ENCODE results near the gene NEURL3. TPM values are rescaled to one million over a fixed set of nuclear protein-coding genes. Genes with fewer than 3 reads are reported as not detected.
A peak's percentile ranks its signal among the peaks of the same experiment; 100 is the strongest.
"Not testable (repeated sequence)": the region's sequence is repeated elsewhere in the genome, so short reads cannot be mapped to it uniquely, and the experiment has no call there.

NEURL3 gene
- polyA plus RNA-seq, 1 donor: 0.81 TPM

- Histone ChIP-seq H3K27me3 (ENCODE audit: control insufficient read depth, insufficient read depth, low read length) (peaks cover 3% of the 10 kb centered on the region), H3K4me3 (ENCODE audit: low read length) (no peak overlapping the region), H3K4me1 (ENCODE audit: control insufficient read depth, insufficient read depth, low read length) (peaks cover 60% of the 10 kb centered on the region), H3K9me3 (ENCODE audit: control insufficient read depth, low read depth, low read length) (peaks cover 9% of the 10 kb centered on the region), H3K36me3 (ENCODE audit: control insufficient read depth, insufficient read depth, low read length) (no peaks in the 10 kb centered on the region), H3K27ac (ENCODE audit: low read length) (peak overlapping the region; percentile 82)
- WGBS (ENCODE audit: insufficient coverage, low lambda C conversion rate): no CpG with 5 or more reads among the region's 8 CpGs
- no peak for DNase-seq
Measured at GRCh38 chr2:96506016-96506906, 1.1 kb upstream of the NEURL3 start.

GRCh38 chr2:96503637-96504243 is 1.4 kb downstream of the NEURL3 start:
- H3K4me1 ChIP-seq (ENCODE audit: control insufficient read depth, insufficient read depth, low read length): peaks cover 56% of the 10 kb centered on the region

GRCh38 chr2:96502891-96503636 is 2.1 kb downstream of the NEURL3 start:
- H3K9me3 ChIP-seq (ENCODE audit: control insufficient read depth, low read depth, low read length): peaks cover 3% of the 10 kb centered on the region
- no CpG with 5 or more reads among the region's 13 CpGs for WGBS (ENCODE audit: insufficient coverage, low lambda C conversion rate)
- peak in 1 of 2 donors; percentile 53 for DNase-seq
- no peak overlapping the region for H3K4me3 ChIP-seq (ENCODE audit: low read length)
- peaks cover 52% of the 10 kb centered on the region for H3K4me1 ChIP-seq (ENCODE audit: control insufficient read depth, insufficient read depth, low read length)
- H3K27me3 ChIP-seq (ENCODE audit: control insufficient read depth, insufficient read depth, low read length): peaks cover 18% of the 10 kb centered on the region
- H3K36me3 ChIP-seq (ENCODE audit: control insufficient read depth, insufficient read depth, low read length): no peaks in the 10 kb centered on the region
- H3K27ac ChIP-seq (ENCODE audit: low read length): no peak overlapping the region

More at GRCh38 chr2:96503637-96504243, 1.4 kb downstream of the NEURL3 start:
- H3K27me3 ChIP-seq (ENCODE audit: control insufficient read depth, insufficient read depth, low read length): peaks cover 18% of the 10 kb centered on the region
- no peak for DNase-seq
- no CpG with 5 or more reads among the region's 12 CpGs for whole genome bisulfite sequencing (ENCODE audit: insufficient coverage, low lambda C conversion rate)
- no peaks in the 10 kb centered on the region for H3K36me3 ChIP-seq (ENCODE audit: control insufficient read depth, insufficient read depth, low read length)
- peaks cover 9% of the 10 kb centered on the region for H3K9me3 ChIP-seq (ENCODE audit: control insufficient read depth, low read depth, low read length)
- H3K4me3 ChIP-seq (ENCODE audit: low read length): no peak overlapping the region
- no peak overlapping the region for H3K27ac ChIP-seq (ENCODE audit: low read length)

- DNase-seq: peak; percentile 49 to 71
- no peak overlapping the region for H3K27ac ChIP-seq (ENCODE audit: low read length)
- H3K9me3 ChIP-seq (ENCODE audit: control insufficient read depth, low read depth, low read length): no peaks in the 10 kb centered on the region
- H3K4me3 ChIP-seq (ENCODE audit: low read length): no peak overlapping the region
- H3K27me3 ChIP-seq (ENCODE audit: control insufficient read depth, insufficient read depth, low read length): peaks cover 18% of the 10 kb centered on the region
- H3K4me1 ChIP-seq (ENCODE audit: control insufficient read depth, insufficient read depth, low read length): peaks cover 46% of the 10 kb centered on the region
- whole genome bisulfite sequencing (ENCODE audit: insufficient coverage, low lambda C conversion rate): no CpG with 5 or more reads among the region's 16 CpGs
- H3K36me3 ChIP-seq (ENCODE audit: control insufficient read depth, insufficient read depth, low read length): no peaks in the 10 kb centered on the region
Measured at GRCh38 chr2:96501886-96502810, 3.0 kb downstream of the NEURL3 start.

- H3K4me3 ChIP-seq (ENCODE audit: low read length): no peak overlapping the region
Measured at GRCh38 chr2:96501471-96501874, 3.7 kb downstream of the NEURL3 start.

GRCh38 chr2:96500385-96501066 is 4.6 kb downstream of the NEURL3 start:
- Histone ChIP-seq H3K27ac (ENCODE audit: low read length) (no peak overlapping the region), H3K4me3 (ENCODE audit: low read length) (no peak overlapping the region), H3K9me3 (ENCODE audit: control insufficient read depth, low read depth, low read length) (peaks cover 1% of the 10 kb centered on the region), H3K4me1 (ENCODE audit: control insufficient read depth, insufficient read depth, low read length) (peaks cover 30% of the 10 kb centered on the region), H3K36me3 (ENCODE audit: control insufficient read depth, insufficient read depth, low read length) (no peaks in the 10 kb centered on the region), H3K27me3 (ENCODE audit: control insufficient read depth, insufficient read depth, low read length) (peaks cover 18% of the 10 kb centered on the region)
- no peak for DNase-seq
- WGBS (ENCODE audit: insufficient coverage, low lambda C conversion rate): no CpG with 5 or more reads among the region's 64 CpGs

More at GRCh38 chr2:96501471-96501874, 3.7 kb downstream of the NEURL3 start:
- WGBS (ENCODE audit: insufficient coverage, low lambda C conversion rate): no CpG with 5 or more reads among the region's 2 CpGs
- no peak overlapping the region for H3K27ac ChIP-seq (ENCODE audit: low read length)
- H3K4me1 ChIP-seq (ENCODE audit: control insufficient read depth, insufficient read depth, low read length): peaks cover 40% of the 10 kb centered on the region
- H3K27me3 ChIP-seq (ENCODE audit: control insufficient read depth, insufficient read depth, low read length): peaks cover 18% of the 10 kb centered on the region
- no peaks in the 10 kb centered on the region for H3K9me3 ChIP-seq (ENCODE audit: control insufficient read depth, low read depth, low read length)
- H3K36me3 ChIP-seq (ENCODE audit: control insufficient read depth, insufficient read depth, low read length): no peaks in the 10 kb centered on the region
- no peak for DNase-seq

GRCh38 chr2:96499061-96499960 is 5.8 kb downstream of the NEURL3 start:
- no peak overlapping the region for H3K4me3 ChIP-seq (ENCODE audit: low read length)
- H3K9me3 ChIP-seq (ENCODE audit: control insufficient read depth, low read depth, low read length): peaks cover 2% of the 10 kb centered on the region
- no peak for DNase-seq
- no CpG with 5 or more reads among the region's 15 CpGs for WGBS (ENCODE audit: insufficient coverage, low lambda C conversion rate)
- peaks cover 18% of the 10 kb centered on the region for H3K27me3 ChIP-seq (ENCODE audit: control insufficient read depth, insufficient read depth, low read length)
- peaks cover 21% of the 10 kb centered on the region for H3K4me1 ChIP-seq (ENCODE audit: control insufficient read depth, insufficient read depth, low read length)
- no peak overlapping the region for H3K27ac ChIP-seq (ENCODE audit: low read length)
- no peaks in the 10 kb centered on the region for H3K36me3 ChIP-seq (ENCODE audit: control insufficient read depth, insufficient read depth, low read length)

- Histone ChIP-seq H3K27me3 (ENCODE audit: control insufficient read depth, insufficient read depth, low read length) (peaks cover 18% of the 10 kb centered on the region), H3K4me1 (ENCODE audit: control insufficient read depth, insufficient read depth, low read length) (peaks cover 21% of the 10 kb centered on the region)
- not testable (repeated sequence) for H3K36me3 ChIP-seq (ENCODE audit: control insufficient read depth, insufficient read depth, low read length); H3K27ac ChIP-seq (ENCODE audit: low read length); H3K9me3 ChIP-seq (ENCODE audit: control insufficient read depth, low read depth, low read length); DNase-seq; H3K4me3 ChIP-seq (ENCODE audit: low read length)
- WGBS (ENCODE audit: insufficient coverage, low lambda C conversion rate): 70% methylated on average over 2 of the region's 6 CpGs
Measured at GRCh38 chr2:96498611-96499010, 6.5 kb downstream of the NEURL3 start.
